ENCODE data around the gene PDS5A.
"Not testable (repeated sequence)": the region's sequence is repeated elsewhere in the genome, so short reads cannot be mapped to it uniquely, and the experiment has no call there.

Gene PDS5A

GRCh38 chr4:39893693-39894072 lies 84.0 kb downstream of the PDS5A start:
- DNase-seq = no peak

- no peak for DNase-seq
Observed at GRCh38 chr4:39892988-39893692, 84.6 kb downstream of the PDS5A start.

DNA sequence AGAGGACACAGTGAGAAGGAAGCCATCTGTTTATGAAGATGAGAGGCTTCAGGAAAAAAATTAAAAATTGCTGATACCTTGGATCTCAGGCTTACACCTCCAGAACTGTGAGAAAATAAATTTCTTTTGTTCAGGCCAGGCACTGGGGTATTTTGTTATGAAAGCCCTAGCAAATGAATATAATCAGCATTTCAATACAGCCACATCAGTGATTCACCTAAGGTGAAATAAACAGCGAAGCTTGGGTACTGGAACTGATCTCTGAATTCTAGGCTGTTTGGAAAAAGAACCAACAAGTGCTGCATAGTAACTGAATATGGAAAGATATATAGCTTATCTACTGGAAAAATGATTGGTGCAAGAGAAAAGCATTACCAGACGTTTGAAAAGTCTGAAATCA lies 88.5 kb downstream of the PDS5A start:
- DNase-seq = no peak

- DNase-seq = no peak
Observed at GRCh38 chr4:39888541-39888940, 89.2 kb downstream of the PDS5A start.

- DNase-seq = no peak
Observed at GRCh38 chr4:39883646-39884045, 94.1 kb downstream of the PDS5A start.

DNA sequence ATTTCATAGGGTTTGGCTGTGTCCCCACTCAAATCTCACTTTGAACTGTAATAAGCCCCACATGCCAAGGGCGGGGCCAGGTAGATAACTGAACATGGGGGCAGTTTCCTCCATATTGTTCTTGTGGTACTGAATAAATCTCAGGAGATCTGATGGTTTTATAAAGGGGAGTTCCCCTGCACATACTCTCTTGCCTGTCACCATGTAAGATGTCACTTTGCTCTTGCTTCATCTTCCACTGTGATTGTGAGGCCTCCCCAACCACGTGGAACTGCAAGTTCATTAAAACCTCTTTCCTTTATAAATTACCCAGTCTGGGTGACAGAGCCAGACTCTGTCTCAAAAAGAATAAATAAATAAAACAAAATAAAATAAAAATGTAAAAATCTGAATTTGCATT lies 95.9 kb downstream of the PDS5A start:
- DNase-seq = no peak

DNA sequence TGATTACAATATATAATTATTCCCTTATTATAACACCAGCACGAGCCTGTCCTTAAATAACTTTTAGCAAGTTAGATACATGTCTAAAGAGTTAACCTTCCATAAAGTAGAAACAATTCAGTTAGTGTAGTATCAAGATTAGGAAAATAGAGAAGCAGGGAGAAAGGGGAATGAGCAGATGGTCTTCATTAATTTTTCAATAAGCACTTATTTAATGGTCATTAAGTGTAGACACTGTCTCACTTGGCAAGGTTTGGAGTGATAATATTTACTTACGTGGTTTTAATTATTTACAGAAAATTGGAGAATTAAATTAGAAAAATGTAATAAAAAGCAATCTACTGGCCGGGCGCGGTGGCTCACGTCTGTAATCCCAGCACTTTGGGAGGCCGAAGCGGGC lies 99.7 kb downstream of the PDS5A start:
- DNase-seq = no peak

GRCh38 chr4:39873823-39874222 lies 103.9 kb downstream of the PDS5A start:
- DNase-seq = no peak

DNA sequence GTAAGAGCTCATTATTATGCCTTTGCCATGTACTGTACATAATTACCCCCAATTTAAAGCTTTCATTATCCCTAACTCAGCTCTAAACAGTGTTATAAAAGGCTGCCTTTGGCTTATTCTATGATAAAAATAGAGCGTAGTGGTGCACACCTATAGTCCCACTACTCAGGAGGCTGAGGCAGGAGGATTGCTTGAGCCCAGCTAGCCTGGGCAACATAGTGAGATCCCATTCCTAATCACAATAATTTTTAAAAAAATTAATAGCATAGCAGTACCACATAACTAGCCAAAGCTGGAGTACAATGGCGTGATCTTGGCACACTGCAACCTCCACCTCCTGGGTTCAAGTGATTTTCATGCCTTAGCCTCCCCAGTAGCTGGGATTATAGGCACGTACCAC lies 112.4 kb downstream of the PDS5A start:
- no peak for DNase-seq

DNA sequence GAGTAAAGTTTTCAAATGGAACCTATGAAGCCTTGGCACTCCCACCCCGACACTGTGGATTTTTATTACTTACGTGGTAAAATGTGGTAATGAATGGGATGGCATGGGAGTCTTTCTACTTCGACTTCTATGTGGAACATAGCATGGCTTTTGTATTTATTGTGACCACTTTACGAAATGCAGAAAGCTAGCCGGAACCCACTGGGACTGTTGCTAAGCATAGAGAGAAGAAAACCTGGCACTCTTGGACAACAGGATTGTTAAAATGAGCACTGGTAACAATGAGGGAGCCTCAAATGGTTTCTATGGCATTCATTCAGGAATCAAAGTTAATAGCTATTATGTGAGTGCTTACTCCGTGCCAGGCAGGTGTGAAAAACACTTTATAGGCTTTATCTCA lies 113.3 kb downstream of the PDS5A start:
- no peak for DNase-seq

- DNase-seq = no peak
Observed at GRCh38 chr4:39860804-39861203, 116.9 kb downstream of the PDS5A start.

- DNase-seq = no peak
Observed at GRCh38 chr4:39855909-39856512, 121.7 kb downstream of the PDS5A start.

DNA sequence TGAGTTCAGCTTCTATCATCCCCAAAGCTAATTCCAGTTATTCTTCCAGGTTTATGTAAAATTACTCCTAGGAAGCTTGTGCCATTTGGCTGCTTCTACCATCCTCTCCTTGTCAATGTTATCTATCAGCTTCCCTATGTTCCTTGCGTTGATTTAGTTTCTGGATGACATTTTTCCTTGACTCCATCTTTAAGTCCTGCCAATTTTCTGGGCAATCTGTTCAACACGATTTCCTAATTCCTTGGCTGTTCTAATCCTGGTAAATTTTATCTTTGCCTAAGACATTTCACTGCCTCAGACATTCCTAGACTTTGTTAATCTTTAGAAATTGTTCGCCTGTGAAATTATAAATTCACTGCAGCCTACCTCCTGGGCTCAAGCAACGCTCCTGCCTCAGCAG lies 125.1 kb downstream of the PDS5A start:
- DNase-seq = no peak

DNA sequence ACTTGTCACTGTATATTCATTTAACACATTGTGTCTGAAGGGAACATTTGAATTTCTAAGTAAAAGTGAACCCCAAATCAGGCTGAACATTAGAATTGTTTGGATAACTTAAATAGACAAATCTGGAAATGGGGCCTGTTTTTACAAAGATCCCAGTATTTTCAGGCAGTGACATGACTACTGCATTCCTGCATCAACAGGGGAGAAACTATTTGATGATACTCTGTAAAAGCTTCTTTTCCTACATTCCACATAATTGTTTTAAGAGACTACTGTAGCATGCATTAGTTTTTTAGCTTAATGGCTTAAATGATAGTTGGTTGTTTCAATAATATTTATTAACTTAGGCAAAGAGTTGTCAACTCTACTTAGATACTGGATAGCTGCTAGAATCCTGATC lies 127.0 kb downstream of the PDS5A start:
- DNase-seq = no peak

DNA sequence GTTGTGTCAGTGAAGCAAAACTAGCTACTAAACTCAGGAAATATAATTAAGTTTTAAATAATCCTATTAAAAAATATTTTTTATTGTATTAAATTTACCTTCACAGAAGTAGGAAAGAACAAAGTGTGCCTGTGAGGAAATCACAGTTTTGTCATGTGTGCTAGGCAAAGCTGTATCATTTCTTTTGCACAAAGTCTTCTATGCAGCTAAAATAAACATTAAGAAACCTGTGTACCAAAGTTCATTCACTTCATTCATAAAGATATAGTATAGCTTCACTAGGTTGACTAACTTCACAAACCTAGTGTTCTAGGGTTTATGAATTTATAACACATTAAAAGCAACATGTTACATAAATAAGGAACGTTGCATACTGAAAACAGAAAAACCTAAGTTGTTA lies 131.0 kb downstream of the PDS5A start:
- DNase-seq = no peak

DNA sequence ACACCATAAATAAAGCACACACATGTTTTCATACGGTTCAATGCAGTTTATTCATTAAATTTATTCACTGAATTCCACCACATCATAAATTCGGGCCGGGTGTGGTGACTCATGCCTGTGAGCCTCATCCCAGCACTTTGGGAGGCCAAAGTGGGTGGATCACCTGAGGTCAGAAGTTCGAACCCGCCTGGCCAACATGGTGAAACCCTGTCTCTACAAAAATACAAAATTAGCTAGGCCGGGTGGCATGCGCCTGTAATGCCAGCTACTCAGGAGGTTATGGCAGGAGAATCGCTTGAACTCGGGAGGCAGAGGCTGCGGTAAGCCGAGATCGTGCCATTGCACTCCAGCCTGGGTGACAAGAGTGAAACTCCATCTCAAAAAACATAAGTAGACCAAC lies 131.6 kb downstream of the PDS5A start:
- no peak for DNase-seq

DNA sequence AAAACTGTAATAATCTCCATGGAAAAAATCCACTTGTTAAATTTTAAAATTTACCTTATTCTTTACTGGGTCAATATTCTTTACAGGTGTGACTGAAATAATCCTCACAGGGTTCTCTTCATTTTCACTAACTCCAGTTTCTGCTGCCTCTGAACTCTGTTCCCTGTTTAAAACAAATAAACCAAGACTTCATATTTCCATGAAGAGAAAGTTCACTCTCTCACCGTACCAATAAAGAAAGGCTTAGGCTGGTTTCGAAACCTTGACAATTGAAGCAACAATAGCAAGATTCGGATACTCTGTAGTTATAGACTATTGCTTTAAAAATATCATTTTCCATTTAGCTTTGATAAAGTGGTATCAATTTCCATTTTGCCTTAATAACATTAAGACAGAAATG lies 135.8 kb downstream of the PDS5A start:
- no peak for DNase-seq

DNA sequence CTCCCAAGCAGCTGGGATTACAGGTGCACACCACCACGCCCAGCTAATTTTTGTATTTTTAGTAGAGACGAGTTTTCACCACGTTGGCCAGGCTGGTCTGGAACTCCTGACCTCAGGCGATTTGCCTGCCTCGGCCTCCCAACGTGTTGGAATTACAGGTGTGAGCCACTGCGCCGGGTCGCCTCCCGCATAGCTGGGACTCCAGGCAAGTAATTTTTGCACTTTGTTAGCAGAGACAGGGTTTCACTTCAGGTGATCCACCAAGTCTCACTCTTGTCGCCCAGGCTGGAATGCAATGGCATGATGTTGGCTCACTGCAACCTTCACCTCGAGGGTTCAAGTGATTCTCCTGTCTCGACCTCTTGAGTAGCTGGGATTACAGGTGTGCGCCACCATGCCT lies 137.2 kb downstream of the PDS5A start:
- not testable (repeated sequence) for DNase-seq

GRCh38 chr4:39840027-39840426 lies 137.7 kb downstream of the PDS5A start:
- DNase-seq = no peak

DNA sequence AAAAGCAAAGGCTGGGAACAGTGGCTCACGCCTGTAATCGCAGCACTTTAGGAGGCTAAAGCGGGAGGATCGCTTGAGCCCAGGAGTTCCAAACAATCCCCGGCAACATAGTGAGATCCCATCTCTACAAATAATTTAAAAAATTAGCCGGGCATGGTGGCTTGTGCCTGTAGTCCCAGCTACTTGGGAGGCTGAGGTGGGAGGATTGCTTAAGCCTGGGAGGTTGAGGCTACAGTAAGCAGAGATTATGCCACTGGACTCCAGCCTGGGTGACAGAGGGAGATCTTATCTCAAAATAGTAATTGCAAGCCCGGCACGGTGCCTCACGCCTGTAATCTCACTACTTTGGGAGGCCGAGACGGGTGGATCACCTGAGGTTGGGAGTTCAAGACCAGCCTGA lies 139.3 kb downstream of the PDS5A start:
- not testable (repeated sequence) for DNase-seq

DNA sequence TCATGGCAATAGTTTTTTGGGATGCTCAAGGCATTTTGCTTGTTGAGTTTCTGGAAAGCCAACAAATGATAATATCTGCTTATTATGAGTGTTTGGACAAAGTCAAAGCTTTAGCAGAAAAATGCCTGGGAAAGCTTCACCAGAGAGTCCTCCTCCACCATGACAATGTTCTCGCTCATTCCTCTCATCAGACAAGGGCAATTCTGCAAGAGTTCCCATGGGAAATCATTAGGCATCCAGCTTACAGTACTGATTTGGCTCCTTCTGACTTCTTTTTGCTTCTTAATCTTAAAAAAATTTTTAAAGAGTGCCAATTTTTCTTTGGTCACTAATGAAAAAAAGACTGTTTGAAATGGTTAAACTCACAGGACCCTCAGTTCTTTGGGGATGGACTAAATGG lies 143.4 kb downstream of the PDS5A start:
- DNase-seq = no peak

- DNase-seq = no peak
Observed at GRCh38 chr4:39825741-39826231, 151.9 kb downstream of the PDS5A start.

GRCh38 chr4:39825090-39825489 lies 152.6 kb downstream of the PDS5A start:
- DNase-seq = no peak

- no peak for DNase-seq
Observed at GRCh38 chr4:39823191-39823590, 154.5 kb downstream of the PDS5A start.

DNA sequence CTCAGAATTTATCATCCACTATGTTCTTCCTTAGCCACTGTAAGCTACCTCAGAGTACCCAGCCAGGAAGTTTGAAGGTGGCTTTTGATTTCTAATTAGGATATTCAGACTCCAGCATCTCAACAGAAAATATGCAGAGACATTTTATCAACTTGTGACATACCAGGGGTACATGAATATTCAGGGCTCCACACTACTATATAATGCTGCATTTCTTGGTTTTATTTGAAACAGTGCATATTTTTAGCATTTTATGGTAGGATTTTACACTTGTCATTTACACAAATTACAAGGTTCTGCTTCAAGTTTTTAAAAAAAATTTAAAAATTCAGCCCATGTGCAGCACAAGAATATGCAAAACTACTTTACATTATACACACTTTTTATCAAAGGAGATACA lies 155.0 kb downstream of the PDS5A start:
- no peak for DNase-seq

Data from central memory CD4-positive, alpha-beta T cell (primary cell).